GM23248 (cell line): Measurements from ENCODE around the gene IKZF2. TPM values are rescaled to one million over a fixed set of nuclear protein-coding genes. Genes with fewer than 3 reads are reported as not detected.

Source experiments
- DNase-seq: peaks from one replicate; pipeline ENCODE4 v3.0.0-alpha.2; 2015
- H2AFZ ChIP-seq: fragments of 200-600 bp; sonication (generic); 2 replicates; pipeline ENCODE4 v1.6.1; 2016; ENCODE audit warnings: antibody characterized with exemption
- H3F3A ChIP-seq: fragments of 200-600 bp; sonication (generic); 2 replicates; pipeline ENCODE4 v1.6.1; 2016; ENCODE audit warnings: mild to moderate bottlenecking, antibody characterized with exemption, mixed run types; ENCODE audit not compliant: insufficient read depth
- H3K27ac ChIP-seq: fragments of 200-600 bp; sonication (generic); 2 replicates; pipeline ENCODE4 v1.5.1; 2016; ENCODE audit warnings: mild to moderate bottlenecking
- H3K27me3 ChIP-seq: fragments of 200-600 bp; sonication (generic); replicated peaks from 2 replicates; pipeline ENCODE4 v1.6.1; 2016; ENCODE audit warnings: mild to moderate bottlenecking; ENCODE audit not compliant: insufficient read depth
- H3K36me3 ChIP-seq: fragments of 200-600 bp; sonication (generic); 2 replicates; pipeline ENCODE4 v1.6.1; 2016; ENCODE audit warnings: low read depth, mild to moderate bottlenecking
- H3K4me1 ChIP-seq: fragments of 200-600 bp; sonication (generic); 2 replicates; pipeline ENCODE4 v1.6.1; 2016; ENCODE audit warnings: mild to moderate bottlenecking; ENCODE audit not compliant: insufficient read depth
- H3K4me2 ChIP-seq: fragments of 200-600 bp; sonication (generic); one replicate; pipeline ENCODE4 v1.6.1; 2016; ENCODE audit warnings: mild to moderate bottlenecking; ENCODE audit not compliant: unreplicated experiment
- H3K4me3 ChIP-seq: fragments of 200-600 bp; sonication (generic); 2 replicates; pipeline ENCODE4 v1.5.1; 2016; ENCODE audit warnings: mild to moderate bottlenecking
- H3K79me2 ChIP-seq: fragments of 200-600 bp; sonication (generic); 2 replicates; pipeline ENCODE4 v1.6.1; 2016; ENCODE audit warnings: mild to moderate bottlenecking; ENCODE audit not compliant: insufficient read depth
- H3K9ac ChIP-seq: fragments of 200-600 bp; sonication (generic); 2 replicates; pipeline ENCODE4 v1.6.1; 2016; ENCODE audit warnings: mild to moderate bottlenecking
- H3K9me2 ChIP-seq: fragments of 200-600 bp; sonication (generic); 2 replicates; pipeline ENCODE4 v1.6.1; 2016; ENCODE audit warnings: mixed run types, mild to moderate bottlenecking, moderate library complexity; ENCODE audit not compliant: insufficient read depth
- H3K9me3 ChIP-seq: fragments of 200-600 bp; sonication (generic); one replicate; pipeline ENCODE4 v1.6.1; 2017; ENCODE audit warnings: low read depth
- H4K20me1 ChIP-seq: fragments of 200-600 bp; sonication (generic); 2 replicates; pipeline ENCODE4 v1.6.0; 2016; ENCODE audit not compliant: insufficient read depth
- EZH2 ChIP-seq: fragments of 200-600 bp; sonication (generic); IDR thresholded peaks from 2 replicates; pipeline ENCODE4 v1.6.1; 2018; ENCODE audit warnings: antibody characterized with exemption, mild to moderate bottlenecking; ENCODE audit not compliant: insufficient read depth, poor library complexity, severe bottlenecking
- EZH2phosphoT487 ChIP-seq: fragments of 200-600 bp; sonication (generic); IDR thresholded peaks from 2 replicates; pipeline ENCODE4 v1.6.1; 2018; ENCODE audit warnings: antibody characterized with exemption, moderate library complexity, mild to moderate bottlenecking, low read depth; ENCODE audit not compliant: insufficient read depth
- WGBS, 2 experiments: methylation state at CpG; one replicate each; pipeline ENCODE4 v1.1.6; 2015 to 2017; ENCODE audit warnings: low lambda C conversion rate in 2 of 2, low coverage in 1 of 2; ENCODE audit errors: missing lambda C conversion rate in 2 of 2; 5-methylcytosine and 5-hydroxymethylcytosine counted together
- in situ Hi-C: fragments of 300-500 bp; cut with MboI; formaldehyde crosslinking; loops from 2 replicates; pipeline ENCODE4 v1.15.0; 2020
- polyA plus RNA-seq: library from polyadenylated mRNA; unstranded; fragments of >200 nt; fragmentation: Nextera tagmentation; extraction: Ambion mirVana; gene quantifications from 2 replicates; pipeline ENCODE4 v1.2.1, GENCODE V29; 2016
- total RNA-seq: library from RNA; depleted of rRNA; stranded (reverse); fragments of >200 nt; shearing (Covaris generic); gene quantifications from 2 replicates; pipeline ENCODE4 v1.2.3, GENCODE V29; 2014

The IKZF2 gene
- total and polyA plus RNA-seq, 2 experiments from 2014 or later: 3.4 to 13.5 TPM

DNA sequence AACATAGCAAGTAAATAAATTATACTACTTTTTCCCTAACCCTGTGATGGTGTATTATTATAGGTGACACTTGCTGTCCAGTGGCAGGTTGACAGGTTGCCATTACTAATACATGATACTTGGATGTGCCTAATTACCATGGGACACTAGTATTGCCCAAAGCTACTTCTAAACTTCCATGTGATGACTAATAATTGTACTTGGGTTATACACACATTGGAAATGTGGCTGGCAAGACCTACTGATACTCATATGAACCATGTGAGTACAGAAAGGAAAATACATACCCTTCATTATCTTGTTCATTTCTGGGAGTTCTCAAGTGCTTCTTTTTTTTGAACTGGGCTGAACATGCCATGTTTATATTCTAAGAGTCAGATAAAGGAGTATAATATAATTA, 156.4 kb downstream of the IKZF2 start:
- Histone ChIP-seq H3K9me2 (no peaks in the 10 kb centered on the region), H3K9ac (no peak overlapping the region), H2AFZ (no peak overlapping the region), H3K4me1 (peaks cover 13% of the 10 kb centered on the region), H4K20me1 (no peaks in the 10 kb centered on the region), H3F3A (peaks cover 14% of the 10 kb centered on the region; the same call in 1 of the 2 replicates), H3K4me2 (no peak overlapping the region), H3K79me2 (no peaks in the 10 kb centered on the region), H3K27ac (no peak overlapping the region), H3K9me3 (no peaks in the 10 kb centered on the region), H3K36me3 (0 out of 2 replicates have a peak, but pooled peaks cover 5% of the 10 kb centered on the region), H3K27me3 (no peaks in the 10 kb centered on the region), H3K4me3 (no peak overlapping the region)
- peak; percentile 49 for DNase-seq
- in situ Hi-C loops: no loop called here
- TF ChIP-seq EZH2: no peak
- TF ChIP-seq EZH2phosphoT487: no peak

- Histone ChIP-seq H3K4me2 (no peak overlapping the region), H3K36me3 (peaks cover 5% of the 10 kb centered on the region; the same call in 1 of the 2 replicates), H3K4me3 (no peak overlapping the region), H3K9me3 (no peaks in the 10 kb centered on the region), H2AFZ (no peak overlapping the region), H3K27me3 (no peaks in the 10 kb centered on the region), H3K79me2 (no peaks in the 10 kb centered on the region), H3K9ac (no peak overlapping the region), H3K9me2 (no peaks in the 10 kb centered on the region), H3K4me1 (peaks cover 3% of the 10 kb centered on the region; the same call in 1 of the 2 replicates), H4K20me1 (no peaks in the 10 kb centered on the region), H3K27ac (no peak overlapping the region), H3F3A (no peaks in the 10 kb centered on the region)
- WGBS, 2 experiments: 93 to 100% methylated on average over 1 of the region's 1 CpG
- TF ChIP-seq EZH2phosphoT487 (no peak), EZH2 (no peak)
- in situ Hi-C loops: no loop called here
- DNase-seq: no peak
Observed at GRCh38 chr2:212991120-212991519, 160.3 kb downstream of the IKZF2 start.

DNA sequence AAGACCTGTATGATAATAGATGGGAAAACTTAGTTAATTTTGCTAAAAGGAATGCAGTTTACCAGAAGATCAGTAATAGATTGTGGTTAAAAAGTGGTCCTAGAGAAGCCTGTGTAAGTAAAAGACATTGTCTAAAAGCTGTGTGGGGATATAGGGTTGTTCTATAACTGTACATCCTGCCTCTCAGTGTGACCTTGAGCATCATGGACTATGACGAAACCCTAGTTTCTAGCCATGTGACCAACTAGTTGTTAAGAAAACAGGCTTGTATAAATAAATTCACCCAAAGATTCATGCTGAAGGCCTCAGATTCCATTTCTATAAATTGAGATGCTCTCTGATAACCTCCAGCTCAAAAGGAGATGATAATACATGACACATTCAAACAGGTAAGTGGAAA, 160.7 kb downstream of the IKZF2 start:
- H3K4me3 ChIP-seq: no peak overlapping the region
- no peaks in the 10 kb centered on the region for H3F3A ChIP-seq
- no peak overlapping the region for H2AFZ ChIP-seq
- TF ChIP-seq EZH2 (no peak), EZH2phosphoT487 (no peak)
- no peaks in the 10 kb centered on the region for H3K9me2 ChIP-seq
- DNase-seq: peak; percentile 8
- H3K36me3 ChIP-seq: peaks cover 5% of the 10 kb centered on the region; the same call in 1 of the 2 replicates
- no peaks in the 10 kb centered on the region for H3K9me3 ChIP-seq
- no peak overlapping the region for H3K9ac ChIP-seq
- peaks cover under 1% of the 10 kb centered on the region; the same call in 1 of the 2 replicates for H3K4me1 ChIP-seq
- no peaks in the 10 kb centered on the region for H4K20me1 ChIP-seq
- 93 to 95% methylated on average over 1 of the region's 1 CpG for WGBS, 2 experiments
- no peaks in the 10 kb centered on the region for H3K79me2 ChIP-seq
- H3K27ac ChIP-seq: no peak overlapping the region
- in situ Hi-C loops: no loop called here
- no peaks in the 10 kb centered on the region for H3K27me3 ChIP-seq
- no peak overlapping the region for H3K4me2 ChIP-seq

GRCh38 chr2:212987492-212987891, 163.9 kb downstream of the IKZF2 start:
- H3F3A ChIP-seq: no peaks in the 10 kb centered on the region
- no peaks in the 10 kb centered on the region for H3K9me2 ChIP-seq
- H3K4me2 ChIP-seq: no peak overlapping the region
- H3K4me1 ChIP-seq: no peaks in the 10 kb centered on the region
- H4K20me1 ChIP-seq: no peaks in the 10 kb centered on the region
- H3K9ac ChIP-seq: no peak overlapping the region
- in situ Hi-C loops: no loop called here
- H3K4me3 ChIP-seq: no peak overlapping the region
- H3K9me3 ChIP-seq: no peaks in the 10 kb centered on the region
- H3K27ac ChIP-seq: no peak overlapping the region
- 45 to 47% methylated on average over 4 of the region's 4 CpGs for WGBS, 2 experiments
- H3K79me2 ChIP-seq: no peaks in the 10 kb centered on the region
- H3K27me3 ChIP-seq: no peaks in the 10 kb centered on the region
- no peak overlapping the region for H2AFZ ChIP-seq
- H3K36me3 ChIP-seq: no peaks in the 10 kb centered on the region; the same call in 1 of the 2 replicates
- DNase-seq: peak; percentile 59
- TF ChIP-seq EZH2: no peak
- no peak for TF ChIP-seq EZH2phosphoT487

GRCh38 chr2:212984129-212984528, 167.3 kb downstream of the IKZF2 start:
- H3K9me3 ChIP-seq: no peaks in the 10 kb centered on the region
- H3K4me2 ChIP-seq: no peak overlapping the region
- in situ Hi-C loops: no loop called here
- DNase-seq: no peak
- no peak for TF ChIP-seq EZH2phosphoT487
- no peak for TF ChIP-seq EZH2
- H3K27ac ChIP-seq: no peak overlapping the region
- H2AFZ ChIP-seq: no peak overlapping the region
- no peak overlapping the region for H3K9ac ChIP-seq
- H3F3A ChIP-seq: no peaks in the 10 kb centered on the region
- no peaks in the 10 kb centered on the region; the same call in 1 of the 2 replicates for H3K36me3 ChIP-seq
- no peaks in the 10 kb centered on the region for H3K4me1 ChIP-seq
- no peaks in the 10 kb centered on the region for H3K9me2 ChIP-seq
- no peaks in the 10 kb centered on the region for H4K20me1 ChIP-seq
- H3K4me3 ChIP-seq: no peak overlapping the region
- 64 to 71% methylated on average over 6 of the region's 6 CpGs for WGBS, 2 experiments
- H3K27me3 ChIP-seq: no peaks in the 10 kb centered on the region
- H3K79me2 ChIP-seq: no peaks in the 10 kb centered on the region
